Stimulated activated CD8-positive, alpha-beta memory T cell treated with anti-CD3 and anti-CD28 coated beads, Interleukin-15, amount 100 ng/mL, for 48 hours (primary cell): ENCODE data around the gene SIAH2.

Source experiments
- DNase-seq, 2 donors: peaks; one replicate each; pipeline ENCODE4 v3.0.0-alpha.2; 2020; ENCODE audit warnings: low read depth in 2 of 2

The SIAH2 gene

DNA sequence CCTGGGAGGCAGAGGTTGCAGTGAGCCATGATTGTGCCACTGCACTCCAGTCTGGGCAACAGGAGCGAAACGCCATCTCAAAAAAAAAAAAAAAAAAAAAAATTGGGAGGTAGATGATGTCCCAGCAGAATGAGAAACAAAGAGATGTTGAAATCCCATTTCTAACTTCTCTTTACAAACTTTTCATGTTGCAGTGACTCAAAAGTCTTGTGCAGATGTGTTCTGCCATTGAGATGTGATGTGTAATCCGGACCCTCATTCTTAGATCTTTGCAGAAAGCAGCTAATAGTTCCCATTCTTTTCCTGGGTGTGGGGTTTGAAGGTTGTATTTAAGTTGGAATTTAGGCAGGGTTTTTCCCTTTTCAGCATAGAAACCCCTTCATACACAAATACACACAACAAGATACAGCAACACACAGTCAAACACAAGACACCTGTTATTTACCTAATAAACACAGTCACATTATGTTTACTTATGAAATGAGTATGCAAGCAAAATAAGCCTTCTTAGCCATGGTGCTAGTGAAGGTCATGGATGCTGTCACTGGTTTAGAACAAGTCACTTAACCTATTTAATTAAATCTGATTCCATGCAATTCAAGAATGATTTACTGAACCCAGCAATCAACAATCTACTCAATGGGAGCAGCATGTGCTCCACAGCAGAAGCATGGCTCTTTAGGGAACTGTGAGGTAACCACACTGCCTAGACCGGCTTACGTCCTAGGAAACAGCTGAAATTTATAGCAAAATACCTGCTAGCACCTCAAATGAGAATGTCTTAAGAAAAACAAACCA, 14.9 kb downstream of the SIAH2 start:
- DNase-seq, result no peak

DNA sequence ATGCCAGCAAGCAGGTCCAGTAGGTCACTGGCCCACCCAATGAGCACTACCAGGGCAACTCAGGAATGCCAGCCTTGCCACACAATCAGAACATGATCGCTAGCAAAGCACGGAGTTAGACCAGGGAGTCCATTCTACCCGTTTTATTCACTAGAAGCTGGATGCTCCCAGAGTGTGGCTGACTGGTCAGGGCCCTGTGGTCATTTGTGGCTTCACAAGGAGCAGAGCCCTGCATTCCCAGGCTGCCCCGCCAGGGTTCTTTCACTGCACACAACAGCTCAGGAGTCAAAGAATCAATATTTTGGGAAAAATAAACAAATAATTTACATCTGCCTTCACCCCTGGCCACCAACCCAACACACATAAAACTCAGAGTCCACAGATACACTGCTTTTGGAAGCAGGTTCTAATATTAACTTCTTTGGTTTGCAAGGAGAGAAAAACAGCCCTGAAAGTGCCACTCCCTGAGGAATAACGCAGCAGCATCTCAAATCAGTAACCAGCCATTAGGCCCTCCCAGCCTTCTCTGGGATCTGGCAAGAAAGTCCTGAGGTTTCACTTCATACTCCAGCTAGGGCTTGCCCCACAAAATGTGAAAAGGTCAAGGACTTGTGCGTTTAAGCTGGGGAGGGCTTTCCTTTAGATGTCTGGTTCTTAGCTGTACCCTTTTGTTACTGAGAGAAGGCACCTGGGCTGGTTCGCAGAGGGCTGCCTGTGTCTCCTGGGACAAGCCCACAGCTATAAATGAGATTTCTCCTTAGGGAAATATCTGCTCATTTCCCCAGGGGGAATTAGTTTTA, 16.0 kb downstream of the SIAH2 start:
- no peak for DNase-seq

DNA sequence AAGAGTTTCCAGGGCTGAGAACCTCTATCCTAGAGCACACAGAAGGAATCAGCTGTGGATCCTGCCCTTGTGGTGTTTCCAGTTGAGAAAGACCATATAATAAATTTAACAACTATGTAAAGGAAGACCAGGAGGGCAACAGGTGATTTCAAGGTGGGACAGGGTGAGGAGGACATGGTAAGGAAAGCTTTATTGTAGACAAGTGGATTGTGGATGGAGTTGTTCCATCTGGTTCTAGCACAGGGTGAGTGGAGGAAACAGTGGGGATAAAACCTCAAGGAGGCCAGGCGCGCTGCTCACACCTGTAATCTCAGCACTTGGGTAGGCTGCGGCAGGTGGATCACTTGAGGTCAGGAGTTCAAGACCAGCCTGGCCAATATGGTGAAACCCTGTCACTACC, 17.1 kb downstream of the SIAH2 start:
- no peak for DNase-seq

- DNase-seq, result no peak
These were observed 18.1 kb downstream of the SIAH2 start for GRCh38 chr3:150744919-150745211.

GRCh38 chr3:150744041-150744918, 18.7 kb downstream of the SIAH2 start:
- DNase-seq, result no peak

- DNase-seq, result no peak
These were observed 19.5 kb downstream of the SIAH2 start for GRCh38 chr3:150743508-150743907.

- DNase-seq, result no peak
These were observed 20.3 kb downstream of the SIAH2 start for GRCh38 chr3:150742679-150743078.

DNA sequence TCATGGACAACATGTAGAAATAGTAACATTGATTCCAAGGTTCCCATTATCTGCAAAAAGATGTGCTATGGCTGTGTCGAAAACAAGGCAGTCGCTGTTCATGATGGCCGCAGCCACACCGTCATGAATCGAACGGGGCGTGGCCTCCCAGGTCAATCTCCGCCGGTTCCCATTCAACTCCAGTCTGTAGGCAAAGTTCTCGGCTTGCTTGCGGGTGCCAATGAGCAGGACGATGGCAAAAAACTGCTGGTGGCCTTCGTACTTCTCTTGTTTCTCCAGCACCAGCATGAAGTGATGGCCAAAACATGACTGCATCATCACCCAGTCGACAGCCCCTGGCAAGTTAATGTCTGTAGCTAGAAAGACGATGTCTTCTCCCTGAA, 20.8 kb downstream of the SIAH2 start:
- no peak for DNase-seq

- no peak for DNase-seq
These were observed 21.4 kb downstream of the SIAH2 start for GRCh38 chr3:150741497-150742140.

GRCh38 chr3:150740733-150741496, 22.1 kb downstream of the SIAH2 start:
- peak in 1 of 2 donors; percentile 46 for DNase-seq

GRCh38 chr3:150739877-150740645, 22.9 kb downstream of the SIAH2 start:
- no peak for DNase-seq

- DNase-seq, result no peak
These were observed 23.6 kb downstream of the SIAH2 start for GRCh38 chr3:150739200-150739863.

- no peak for DNase-seq
These were observed 24.3 kb downstream of the SIAH2 start for GRCh38 chr3:150738688-150739087.

DNA sequence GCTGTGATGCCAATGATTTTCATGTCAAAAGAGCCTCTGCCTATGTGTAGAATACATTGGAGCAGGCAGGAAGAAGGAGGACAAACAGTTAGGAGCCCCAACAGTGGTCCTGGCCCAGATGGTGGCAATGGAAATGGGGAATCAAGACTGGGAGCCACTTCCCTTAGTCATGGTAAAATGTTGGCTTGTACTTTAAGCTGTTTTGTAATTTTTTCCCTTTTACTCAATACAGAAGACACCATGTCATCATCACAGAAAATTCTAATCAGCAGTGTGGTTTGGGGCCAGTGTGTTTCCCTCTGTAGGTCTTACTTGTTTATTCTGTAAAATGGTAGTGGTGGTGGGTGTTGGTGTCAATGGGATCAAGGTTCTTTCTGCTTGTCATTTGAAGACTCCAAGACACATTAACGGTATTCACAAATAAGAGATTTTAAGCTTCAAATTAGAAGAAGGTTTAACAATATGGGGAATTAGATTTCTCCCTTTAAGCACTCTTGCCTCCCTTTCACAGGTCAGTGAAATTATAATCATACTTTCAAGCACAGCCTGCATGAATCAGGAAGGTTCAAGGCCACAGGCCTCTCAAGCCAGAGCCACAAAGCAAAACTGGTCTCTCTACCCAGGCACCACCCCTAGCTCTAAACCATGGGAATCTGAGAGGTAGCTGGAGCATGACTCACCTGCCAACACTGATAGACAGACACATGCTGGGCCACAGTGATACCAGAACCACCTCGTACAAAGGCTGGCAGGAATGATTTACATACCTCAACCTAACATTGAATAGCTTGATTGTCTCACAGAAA, 24.9 kb downstream of the SIAH2 start:
- DNase-seq, result peak in 1 of 2 donors; percentile 42

- no peak for DNase-seq
These were observed 25.8 kb downstream of the SIAH2 start for GRCh38 chr3:150736903-150737832.

DNA sequence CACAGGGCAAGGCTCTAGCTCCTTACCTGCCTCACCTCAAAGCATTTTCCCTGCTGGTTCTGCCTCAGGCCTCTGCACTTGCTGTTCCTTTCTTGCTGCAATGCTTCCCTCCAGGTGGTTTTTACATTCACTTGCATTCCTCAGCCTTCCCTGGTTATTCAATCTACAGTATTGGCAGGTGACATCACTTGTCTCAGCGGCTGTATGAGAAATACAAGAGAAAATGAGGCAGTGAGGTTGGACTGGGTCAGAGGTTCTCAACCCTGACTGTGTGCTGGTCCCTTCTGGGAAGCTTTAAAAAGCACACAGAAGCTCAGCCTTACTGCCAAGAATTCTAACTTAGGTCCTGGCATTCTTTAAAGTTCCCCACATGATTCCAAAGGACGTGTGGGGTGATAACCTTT, 26.7 kb downstream of the SIAH2 start:
- no peak for DNase-seq

GRCh38 chr3:150734795-150735119, 28.2 kb downstream of the SIAH2 start:
- no peak for DNase-seq
